Glomerular visceral epithelial cell (primary cell): ENCODE data around the gene TP53TG3D.
"Not testable (repeated sequence)": the region's sequence is repeated elsewhere in the genome, so short reads cannot be mapped to it uniquely, and the experiment has no call there.

Source experiments
- DNase-seq: peaks from one replicate; pipeline ENCODE4 v3.0.0-alpha.2; 2016; ENCODE audit errors: extremely low spot score

The TP53TG3D gene

GRCh38 chr16:32252986-32253385 lies at the start of gene TP53TG3D:
Gene TP53TG3D (plus strand): TSS chr16:32253286. CDS start chr16:32253354, 68 bp downstream.
- DNase-seq = not testable (repeated sequence)

- not testable (repeated sequence) for DNase-seq
Observed at GRCh38 chr16:32253507-32253906, 421 bp downstream of the TP53TG3D start.

- DNase-seq = not testable (repeated sequence)
Observed at GRCh38 chr16:32261526-32261925, 8.4 kb downstream of the TP53TG3D start.

GRCh38 chr16:32263552-32263951 lies 10.5 kb downstream of the TP53TG3D start:
- not testable (repeated sequence) for DNase-seq

GRCh38 chr16:32281910-32282309 lies 28.8 kb downstream of the TP53TG3D start:
- DNase-seq = not testable (repeated sequence)

- not testable (repeated sequence) for DNase-seq
Observed at GRCh38 chr16:32283024-32283423, 29.9 kb downstream of the TP53TG3D start.

- DNase-seq = not testable (repeated sequence)
Observed at GRCh38 chr16:32283917-32284495, 30.9 kb downstream of the TP53TG3D start.

- DNase-seq = not testable (repeated sequence)
Observed at GRCh38 chr16:32284800-32285796, 32.0 kb downstream of the TP53TG3D start.

- not testable (repeated sequence) for DNase-seq
Observed at GRCh38 chr16:32286193-32286592, 33.1 kb downstream of the TP53TG3D start.

GRCh38 chr16:32287743-32288142 lies 34.7 kb downstream of the TP53TG3D start:
- DNase-seq = not testable (repeated sequence)

GRCh38 chr16:32289197-32289596 lies 36.1 kb downstream of the TP53TG3D start:
- DNase-seq = not testable (repeated sequence)

GRCh38 chr16:32302776-32303175 lies 49.7 kb downstream of the TP53TG3D start:
- not testable (repeated sequence) for DNase-seq
